MCF 10A (cell line): ENCODE data around the gene TAS2R20. TPM values are rescaled to one million over a fixed set of nuclear protein-coding genes. Genes with fewer than 3 reads are reported as not detected.

Experiments used
- BruUV-seq: library from RNA; stranded (reverse); fragments of 400-500 nt; replicated peaks from 2 replicates; lab custom pipeline; 2021; lab: Mats Ljungman, UMichigan
- CTCF ChIA-PET: fragments of 300-600 bp; sonication (Branson Sonifier 250); formaldehyde crosslinking; extraction: SDS; loops from one replicate; lab custom pipeline; 2021; ENCODE audit warnings: antibody characterized with exemption, inconsistent platforms; lab: Yijun Ruan, JAX
- POLR2A ChIA-PET: fragments of 300-600, 350-650 bp; sonication (Branson Sonifier 250); formaldehyde crosslinking; extraction: SDS; loops from one replicate; lab custom pipeline; 2020; ENCODE audit warnings: antibody characterized with exemption, inconsistent platforms; lab: Yijun Ruan, JAX
- DNase-seq: peaks from one replicate; pipeline ENCODE4 v3.0.0-alpha.2; 2018; ENCODE audit not compliant: unreplicated experiment
- H3K27ac Mint-ChIP-seq: one replicate; pipeline ENCODE4 v1.8.0; 2022; ENCODE audit warnings: mild to moderate bottlenecking, low read depth, mixed read lengths; ENCODE audit not compliant: unreplicated experiment
- H3K27me3 Mint-ChIP-seq: one replicate; pipeline ENCODE4 v1.8.0; 2022; ENCODE audit warnings: mixed read lengths; ENCODE audit not compliant: insufficient read depth, unreplicated experiment
- H3K36me3 Mint-ChIP-seq: one replicate; pipeline ENCODE4 v1.8.0; 2022; ENCODE audit warnings: mild to moderate bottlenecking, moderate library complexity, mixed read lengths; ENCODE audit not compliant: insufficient read depth, unreplicated experiment
- H3K4me1 Mint-ChIP-seq: one replicate; pipeline ENCODE4 v1.8.0; 2022; ENCODE audit warnings: mixed read lengths; ENCODE audit not compliant: insufficient read depth, unreplicated experiment
- H3K4me3 Mint-ChIP-seq: one replicate; pipeline ENCODE4 v1.8.0; 2022; ENCODE audit warnings: mild to moderate bottlenecking, moderate library complexity, mixed read lengths; ENCODE audit not compliant: unreplicated experiment
- H3K9me3 Mint-ChIP-seq: one replicate; pipeline ENCODE4 v1.8.0; 2022; ENCODE audit warnings: mixed read lengths; ENCODE audit not compliant: unreplicated experiment
- CTCF ChIP-seq: fragments of 200-600 bp; IDR thresholded peaks from one replicate; pipeline ENCODE4 v1.8.0; 2022; ENCODE audit warnings: antibody characterized with exemption, mild to moderate bottlenecking; ENCODE audit not compliant: unreplicated experiment
- intact Hi-C: fragments of 100-400 bp; cut with micrococcal nuclease; formaldehyde crosslinking; loops from 2 replicates; pipeline ENCODE4 v1.14.1; 2022
- total RNA-seq: library from RNA; stranded (reverse); gene quantifications from 2 replicates; pipeline ENCODE4 v1.2.3, GENCODE V29; 2022

Gene TAS2R20
- total RNA-seq, 1 experiment from 2014 or later, result 1.8 TPM

GRCh38 chr12:11016937-11017336 is 18.8 kb upstream of the TAS2R20 start:
- ChIA-PET CTCF (no interaction called here), POLR2A (no interaction called here)
- BruUV-seq, result no TSS peak
- no peaks in the 10 kb centered on the region for H3K27me3 Mint-ChIP-seq
- no peak overlapping the region for H3K4me3 Mint-ChIP-seq
- intact Hi-C loops, result no loop called here
- no peak for DNase-seq
- no peak for TF ChIP-seq CTCF
- H3K4me1 Mint-ChIP-seq, result no peaks in the 10 kb centered on the region
- peaks cover 19% of the 10 kb centered on the region for H3K36me3 Mint-ChIP-seq
- H3K27ac Mint-ChIP-seq, result no peak overlapping the region
- no peaks in the 10 kb centered on the region for H3K9me3 Mint-ChIP-seq

GRCh38 chr12:11015775-11016430 is 17.8 kb upstream of the TAS2R20 start:
- ChIA-PET POLR2A (no interaction called here), CTCF (no interaction called here)
- no TSS peak for BruUV-seq
- no peaks in the 10 kb centered on the region for H3K4me1 Mint-ChIP-seq
- no peak overlapping the region for H3K27ac Mint-ChIP-seq
- H3K9me3 Mint-ChIP-seq, result no peaks in the 10 kb centered on the region
- no peak for TF ChIP-seq CTCF
- peaks cover 19% of the 10 kb centered on the region for H3K36me3 Mint-ChIP-seq
- H3K27me3 Mint-ChIP-seq, result no peaks in the 10 kb centered on the region
- no peak overlapping the region for H3K4me3 Mint-ChIP-seq
- intact Hi-C loops, result loop anchor here (1.0 kb wide), 1 partner anchor 54 kb away; no protein-coding TSS in a partner anchor
- DNase-seq, result no peak

- TF ChIP-seq CTCF, result no peak
- Mint-ChIP-seq H3K36me3 (peaks cover 19% of the 10 kb centered on the region), H3K4me3 (no peak overlapping the region), H3K27ac (no peak overlapping the region), H3K27me3 (no peaks in the 10 kb centered on the region), H3K9me3 (no peaks in the 10 kb centered on the region), H3K4me1 (no peaks in the 10 kb centered on the region)
- ChIA-PET CTCF (no interaction called here), POLR2A (interaction anchor here (0.7 kb wide), 1 partner anchor 111 kb away, joined by 3 read pairs; no protein-coding TSS in a partner anchor)
- intact Hi-C loops, result no loop called here
- BruUV-seq, result no TSS peak
- DNase-seq, result no peak
Measured at GRCh38 chr12:11014234-11014633, 16.1 kb upstream of the TAS2R20 start.

GRCh38 chr12:11007608-11008007 is 9.5 kb upstream of the TAS2R20 start:
- peaks cover 5% of the 10 kb centered on the region for H3K36me3 Mint-ChIP-seq
- BruUV-seq, result no TSS peak
- no peak for TF ChIP-seq CTCF
- no peaks in the 10 kb centered on the region for H3K4me1 Mint-ChIP-seq
- intact Hi-C loops, result no loop called here
- no peak overlapping the region for H3K4me3 Mint-ChIP-seq
- H3K27ac Mint-ChIP-seq, result no peak overlapping the region
- no peaks in the 10 kb centered on the region for H3K27me3 Mint-ChIP-seq
- DNase-seq, result no peak
- ChIA-PET POLR2A (no interaction called here), CTCF (interaction anchor here (0.6 kb wide), 1 partner anchor 50 kb away, joined by 3 read pairs; no protein-coding TSS in a partner anchor)
- H3K9me3 Mint-ChIP-seq, result no peaks in the 10 kb centered on the region
